Fibroblast of the conjunctiva (primary cell): Measurements from ENCODE around the gene CLSTN2.

Source experiments
- DNase-seq: peaks from one replicate; pipeline ENCODE4 v3.0.0-alpha.2; 2010; ENCODE audit warnings: low read depth

The CLSTN2 gene

DNA sequence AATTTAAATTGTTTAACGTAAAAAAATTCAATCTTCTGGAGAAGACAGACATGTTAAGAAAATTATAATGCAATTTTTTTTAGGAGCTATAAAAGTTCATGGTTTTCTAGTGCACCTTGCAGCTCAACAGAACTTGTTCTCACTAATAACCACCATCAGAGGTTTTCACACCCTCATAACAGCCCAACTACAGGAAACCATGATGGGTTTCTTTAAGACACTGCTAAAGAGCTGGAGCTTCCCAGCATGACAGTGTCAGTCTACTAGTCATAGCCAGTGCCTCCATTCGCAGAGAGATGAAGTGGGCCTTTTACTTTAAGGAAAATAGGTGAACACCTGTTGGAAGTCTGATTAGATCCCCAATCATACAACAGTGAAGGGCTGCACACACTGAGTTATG is 518.8 kb downstream of the CLSTN2 start:
- DNase-seq, result no peak

DNA sequence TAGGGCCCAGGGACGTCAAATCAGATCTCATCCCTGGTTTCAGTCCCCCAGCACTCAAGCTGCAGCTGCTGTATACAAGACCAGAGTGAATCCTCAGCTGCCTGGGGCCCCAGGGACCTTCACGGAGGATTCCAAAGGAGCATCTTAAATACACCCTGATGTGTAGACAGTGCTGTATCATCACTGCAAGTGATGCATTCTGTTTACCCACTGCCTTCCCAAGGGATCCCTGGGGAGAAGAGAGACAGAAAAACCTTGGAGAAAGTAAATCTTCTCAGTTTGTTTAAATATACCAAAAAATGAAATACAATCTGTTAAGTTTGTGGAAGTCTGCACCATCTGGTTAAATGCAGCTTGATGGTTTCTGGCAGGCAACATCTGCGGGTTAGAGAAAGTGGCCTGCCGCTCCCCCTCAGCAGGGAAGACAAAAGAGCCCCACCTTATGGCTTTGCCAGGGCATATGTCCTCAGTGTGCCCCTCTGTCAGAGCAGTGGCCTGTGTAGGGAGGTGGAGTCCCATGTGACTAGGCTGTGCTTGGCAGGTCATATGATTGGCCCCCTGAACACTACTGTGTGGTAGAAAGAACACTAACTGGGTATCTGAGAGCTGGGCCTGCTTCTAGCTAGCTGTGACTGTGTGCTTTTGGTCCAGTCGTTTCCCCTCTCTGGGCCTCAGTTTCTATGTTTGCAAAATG is 520.7 kb downstream of the CLSTN2 start:
- no peak for DNase-seq

DNA sequence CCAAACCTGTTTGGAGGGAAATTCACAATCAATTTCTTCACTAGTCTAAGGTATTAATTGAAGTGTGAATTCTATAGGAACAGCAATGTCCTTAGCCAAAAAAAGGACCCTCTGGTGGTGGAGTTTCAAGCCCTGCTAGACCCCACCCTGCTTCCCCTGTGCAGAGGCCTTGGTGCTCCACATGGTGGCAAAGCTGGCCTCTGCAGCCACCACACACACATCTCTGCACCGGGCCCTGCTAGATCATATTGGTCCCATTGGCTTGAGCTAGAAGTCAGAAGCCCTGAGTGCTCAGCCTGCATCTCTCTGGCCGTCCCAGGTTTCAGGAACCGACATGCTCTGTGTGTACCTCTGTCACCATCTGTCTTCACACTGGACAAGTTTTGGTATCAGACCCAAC is 522.0 kb downstream of the CLSTN2 start:
- no peak for DNase-seq

DNA sequence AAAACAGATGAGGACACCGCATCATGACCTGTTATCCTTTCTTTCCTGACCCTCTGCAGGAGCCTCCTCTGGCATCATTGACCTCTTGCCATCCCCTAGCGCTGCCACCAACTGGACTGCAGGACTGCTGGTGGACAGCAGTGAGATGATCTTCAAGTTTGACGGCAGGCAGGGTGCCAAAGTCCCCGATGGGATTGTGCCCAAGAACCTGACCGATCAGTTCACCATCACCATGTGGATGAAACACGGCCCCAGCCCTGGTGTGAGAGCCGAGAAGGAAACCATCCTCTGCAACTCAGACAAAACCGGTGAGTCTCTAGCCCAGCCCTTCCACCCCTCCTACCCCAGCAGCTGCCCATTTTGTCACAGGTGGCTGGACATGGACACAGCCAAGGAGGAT is 524.5 kb downstream of the CLSTN2 start:
- DNase-seq, result no peak

DNA sequence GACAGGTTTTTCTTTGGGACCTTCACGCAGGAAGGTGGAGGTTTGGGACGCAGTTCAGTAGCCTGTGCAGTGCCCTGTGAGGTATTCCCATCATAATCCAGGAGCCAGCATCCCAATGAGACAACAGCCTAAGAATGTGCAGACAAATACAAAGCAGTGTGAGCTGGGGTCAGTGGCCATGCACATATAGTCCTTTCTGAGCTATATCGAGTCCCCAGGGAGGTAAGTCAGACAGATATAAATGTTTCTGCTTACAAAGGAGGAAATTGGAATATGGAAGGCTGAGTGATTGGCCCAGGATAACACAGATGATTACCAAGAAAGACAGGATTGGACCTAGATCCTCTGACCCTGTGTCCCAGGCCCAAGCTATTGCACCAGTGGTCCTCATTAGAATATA is 526.3 kb downstream of the CLSTN2 start:
- DNase-seq, result no peak

DNA sequence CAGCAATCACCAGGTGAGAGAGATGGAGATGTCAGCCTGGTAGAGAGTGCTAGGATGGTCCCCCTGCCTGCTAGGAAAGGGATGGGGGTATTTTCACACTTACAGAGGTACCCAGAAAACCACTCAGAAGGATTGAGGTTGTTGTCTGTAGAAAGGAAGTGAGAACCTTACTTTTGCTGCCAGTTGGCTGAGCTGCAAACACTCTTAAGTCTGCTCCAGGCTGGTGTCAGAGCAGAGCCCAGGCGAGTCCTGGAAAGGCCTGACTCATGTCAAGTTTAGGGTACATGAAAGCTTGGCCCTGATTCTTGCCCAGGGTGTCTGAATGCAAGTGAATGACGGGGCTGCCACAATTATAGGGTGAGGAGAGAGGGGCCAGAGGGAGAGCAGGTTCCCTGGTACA is 528.4 kb downstream of the CLSTN2 start:
- no peak for DNase-seq

DNA sequence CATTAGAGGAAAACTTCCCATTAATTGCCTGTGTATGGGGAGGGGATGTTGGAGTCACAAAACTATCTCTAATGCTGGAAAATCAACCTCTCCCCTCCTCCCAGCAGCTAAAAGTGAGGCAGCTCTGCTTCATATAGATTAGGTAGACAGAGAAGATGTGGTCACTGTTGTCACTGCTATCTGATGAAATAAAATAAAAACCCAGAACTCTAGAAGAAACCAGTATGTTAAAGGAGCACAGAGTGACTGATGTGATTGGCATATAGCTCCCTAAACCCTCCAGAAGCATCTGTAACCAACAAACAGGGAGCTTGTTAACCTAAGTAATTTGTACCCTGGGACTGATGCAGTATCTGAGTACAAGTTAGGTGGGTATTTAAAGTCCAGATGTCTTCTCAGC is 531.0 kb downstream of the CLSTN2 start:
- DNase-seq, result no peak

DNA sequence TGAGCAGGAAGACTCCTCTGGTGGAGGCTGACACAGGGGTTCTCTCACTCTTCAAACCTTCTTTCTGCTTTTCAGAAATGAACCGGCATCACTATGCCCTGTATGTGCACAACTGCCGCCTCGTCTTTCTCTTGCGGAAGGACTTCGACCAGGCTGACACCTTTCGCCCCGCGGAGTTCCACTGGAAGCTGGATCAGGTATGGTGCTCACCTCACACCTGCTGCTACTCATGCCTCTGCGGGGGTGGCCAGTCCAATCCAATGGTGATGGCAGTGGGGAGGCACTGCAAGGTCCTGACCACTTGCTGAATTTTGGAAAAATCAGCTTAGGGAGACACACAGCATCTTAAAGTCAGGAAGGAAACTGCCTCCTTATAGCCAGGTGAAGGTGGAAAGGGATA is 531.5 kb downstream of the CLSTN2 start:
- DNase-seq, result no peak

DNA sequence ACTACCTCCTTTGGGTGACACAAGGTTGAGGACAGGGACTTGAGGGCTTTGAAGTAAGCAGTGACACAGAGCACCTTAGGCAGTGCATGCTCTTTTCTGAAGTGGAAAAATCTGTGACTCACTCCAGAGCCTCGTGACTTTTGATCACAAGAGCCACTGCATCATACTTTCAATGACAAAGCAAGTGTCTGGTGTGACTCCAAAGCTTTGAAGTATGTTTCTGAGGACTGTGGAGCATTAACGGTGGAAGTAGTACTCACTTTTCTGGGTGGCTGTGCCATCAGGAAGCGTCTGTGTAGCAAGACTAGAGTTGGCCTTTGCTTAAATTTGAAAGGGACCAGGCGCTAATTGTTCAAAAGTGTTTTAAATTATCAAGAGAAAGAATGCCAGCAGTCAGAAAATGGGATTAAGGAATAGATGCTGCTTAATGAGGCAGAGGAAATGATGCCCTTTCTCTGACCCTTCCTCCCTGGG is 532.2 kb downstream of the CLSTN2 start:
- no peak for DNase-seq

DNA sequence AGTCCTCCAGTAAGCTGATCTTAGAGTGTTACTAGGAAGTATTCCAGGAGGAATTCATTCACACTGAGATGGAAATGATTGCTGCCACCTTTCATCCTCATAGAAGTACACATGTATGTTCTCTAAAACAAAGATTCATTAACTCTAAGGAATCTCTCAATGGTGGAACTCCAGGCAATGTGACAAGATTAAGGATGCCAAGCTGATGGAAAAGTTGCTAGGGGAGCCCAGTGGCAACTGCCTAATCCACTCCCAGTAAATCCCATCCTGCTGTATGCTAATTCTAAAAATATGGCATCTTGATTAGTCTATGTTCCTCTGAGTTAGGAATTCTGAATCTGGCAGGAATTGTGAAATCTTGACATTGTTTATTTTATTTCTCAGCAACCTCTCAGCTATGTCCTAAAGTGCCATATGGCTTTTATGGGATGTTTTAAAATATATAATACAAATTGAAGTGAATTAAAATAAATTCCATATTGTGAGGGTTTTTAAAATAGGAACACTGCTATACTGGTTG is 532.9 kb downstream of the CLSTN2 start:
- no peak for DNase-seq

DNA sequence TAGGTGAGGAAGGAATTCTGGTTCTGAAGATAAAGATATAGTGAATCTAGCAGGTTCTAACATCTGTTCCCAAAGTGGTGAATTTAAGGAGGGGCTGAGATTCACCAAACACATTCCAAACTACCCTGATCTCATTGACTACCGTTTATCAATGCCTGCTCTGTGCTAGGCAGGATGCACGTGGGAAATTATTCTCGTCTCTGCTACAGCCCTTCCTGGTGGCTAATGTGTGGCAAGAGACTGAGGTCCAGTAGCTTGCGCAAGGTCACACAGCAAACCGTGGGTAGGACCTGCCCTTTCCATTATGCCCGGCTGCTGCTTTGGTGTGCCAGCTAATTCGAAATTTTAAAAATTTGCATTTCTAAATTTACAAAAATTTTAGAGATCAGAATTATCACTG is 533.4 kb downstream of the CLSTN2 start:
- no peak for DNase-seq

DNA sequence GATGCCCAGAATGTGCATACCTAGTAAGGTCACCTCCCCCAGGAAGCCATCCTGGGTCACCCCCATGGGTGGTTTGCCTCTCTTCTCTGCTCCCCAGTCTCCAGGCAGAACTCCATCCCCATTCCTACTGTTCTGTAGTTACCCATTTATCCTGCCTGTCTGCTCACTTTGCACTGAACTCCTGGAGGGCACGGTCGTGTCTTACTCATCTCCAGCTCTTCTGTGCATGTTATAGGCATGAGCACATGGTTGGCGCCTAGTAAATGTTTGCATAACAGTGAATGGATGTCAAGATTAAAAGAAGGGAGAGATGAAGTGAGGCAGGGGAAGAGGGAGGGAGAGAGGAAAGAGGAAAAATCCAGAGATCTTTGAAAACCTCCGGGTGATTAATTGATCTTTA is 534.5 kb downstream of the CLSTN2 start:
- no peak for DNase-seq

DNA sequence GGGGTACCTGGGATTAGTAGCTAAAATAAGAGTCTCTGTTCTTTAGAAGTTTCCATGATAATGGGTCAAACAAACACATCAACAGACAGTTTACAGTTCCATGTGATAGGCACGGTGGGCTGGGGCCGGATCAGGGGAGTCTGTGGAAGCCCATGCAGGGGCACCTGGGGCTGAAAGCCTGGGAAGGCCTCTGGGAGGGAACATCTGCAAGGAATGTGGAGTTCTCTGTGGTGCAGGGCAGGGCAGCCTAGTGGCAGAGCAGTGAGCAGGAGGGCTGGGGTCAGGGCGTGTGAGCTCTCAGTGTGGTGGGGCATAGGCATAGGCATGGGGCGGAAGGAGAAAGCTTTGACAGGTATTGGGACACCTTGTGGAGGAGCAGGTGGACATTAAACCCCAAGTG is 535.2 kb downstream of the CLSTN2 start:
- no peak for DNase-seq

DNA sequence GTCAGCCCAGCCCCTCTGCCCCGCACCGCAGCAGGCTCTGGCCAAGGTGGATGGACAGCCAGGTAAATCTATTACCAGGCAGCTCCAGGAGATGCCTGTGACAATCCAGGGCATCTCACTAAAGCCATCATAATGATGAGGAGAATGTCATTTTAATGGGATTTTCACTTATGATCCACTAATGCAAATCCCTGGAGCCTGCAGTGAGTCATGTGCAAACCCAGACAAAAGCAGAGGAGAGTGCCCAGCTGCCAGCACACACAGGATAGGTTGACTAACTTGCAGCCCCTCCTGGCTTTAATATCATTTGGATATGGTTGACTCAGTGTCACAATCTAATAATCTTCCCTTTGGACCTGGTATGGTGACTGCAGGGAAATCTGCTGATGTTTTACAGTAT is 536.0 kb downstream of the CLSTN2 start:
- no peak for DNase-seq

DNA sequence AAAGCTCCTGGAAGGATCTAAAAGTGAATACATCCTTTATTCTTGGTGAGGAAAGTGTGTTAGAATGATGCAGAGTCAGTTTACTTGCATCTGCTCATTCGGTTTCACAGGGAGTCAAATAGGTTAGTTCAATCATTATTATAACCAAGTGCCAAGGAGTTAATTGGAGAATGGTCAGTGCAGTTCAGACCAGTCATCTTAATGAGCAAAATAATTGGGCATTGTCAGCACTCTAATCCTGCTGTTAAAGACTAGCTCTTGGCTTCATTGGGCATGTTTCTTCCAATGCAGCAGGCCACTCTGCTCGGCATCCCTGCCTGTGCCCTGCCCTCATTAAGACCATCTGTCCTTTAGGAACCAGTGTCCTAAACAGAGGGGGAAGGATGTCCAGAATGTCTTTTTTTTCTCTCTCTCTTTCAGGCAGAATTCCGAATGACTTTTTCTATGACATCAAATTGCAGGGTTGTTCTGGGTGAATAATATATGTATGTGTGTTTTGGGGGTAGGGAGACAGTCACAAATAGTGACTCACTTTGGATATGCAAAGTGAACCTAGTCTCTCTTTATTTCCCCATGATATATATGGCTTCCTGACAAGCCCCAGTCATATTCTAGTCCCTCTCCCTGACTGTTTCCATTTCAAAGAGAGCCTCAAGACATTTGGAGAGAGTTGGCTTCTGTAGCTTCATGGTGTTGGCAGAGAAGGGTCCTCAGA is 537.5 kb downstream of the CLSTN2 start:
- no peak for DNase-seq

DNA sequence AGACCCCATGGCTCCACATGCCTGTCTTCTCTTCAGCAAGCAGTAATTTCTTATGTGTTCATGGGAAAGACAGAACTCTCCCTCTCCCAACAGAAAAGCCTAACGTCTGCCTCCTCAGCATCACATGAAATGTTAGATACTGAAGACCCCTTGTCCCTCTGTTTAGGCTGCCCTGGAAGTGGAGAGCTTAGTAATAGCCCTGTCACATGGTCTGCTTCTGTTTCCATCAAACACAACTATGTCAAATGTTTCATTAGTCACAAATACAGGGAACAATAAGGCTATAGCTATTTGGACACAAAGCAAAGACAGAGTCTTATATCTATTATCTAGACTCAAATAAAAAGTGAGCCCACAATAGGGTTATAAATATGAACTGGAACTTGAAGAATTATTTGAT is 552.6 kb downstream of the CLSTN2 start:
- DNase-seq, result no peak

DNA sequence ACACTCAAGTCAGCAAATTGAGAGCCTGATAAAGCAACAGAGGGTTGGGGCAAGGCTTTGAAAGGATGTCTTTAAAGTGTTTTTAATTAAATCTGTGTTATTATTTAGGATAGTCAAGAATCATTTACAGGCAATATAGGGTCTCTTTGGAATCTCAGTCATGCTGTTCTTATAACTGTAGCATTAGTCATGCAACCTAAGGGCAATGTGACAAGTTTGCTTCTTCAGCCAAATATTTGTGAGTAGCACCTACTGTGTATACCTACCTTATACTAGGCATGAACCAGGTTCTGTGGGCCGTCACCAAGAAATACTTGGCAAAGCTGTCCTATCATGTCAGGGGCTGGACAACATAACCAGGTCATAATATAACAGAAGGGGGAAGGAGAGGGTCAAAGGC is 558.3 kb downstream of the CLSTN2 start:
- no peak for DNase-seq

DNA sequence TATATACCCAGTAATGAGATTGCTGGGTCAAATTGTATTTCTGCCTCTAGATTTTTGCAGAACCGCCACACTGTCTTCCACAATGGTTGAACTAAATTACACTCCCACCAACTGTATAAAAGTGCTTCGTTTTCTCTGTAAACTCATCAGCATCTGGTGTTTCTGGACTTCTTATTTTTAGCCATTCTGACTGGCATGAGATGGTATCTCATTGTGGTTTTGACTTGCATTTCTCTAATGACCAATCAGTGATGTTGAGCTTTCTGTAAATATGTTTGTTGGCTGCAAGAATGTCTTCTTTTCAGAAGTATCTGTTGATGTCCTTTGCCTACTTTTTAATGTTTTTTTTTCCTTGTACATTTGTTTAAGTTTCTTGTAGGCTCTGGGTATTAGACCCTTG is 560.0 kb downstream of the CLSTN2 start:
- DNase-seq, result no peak

DNA sequence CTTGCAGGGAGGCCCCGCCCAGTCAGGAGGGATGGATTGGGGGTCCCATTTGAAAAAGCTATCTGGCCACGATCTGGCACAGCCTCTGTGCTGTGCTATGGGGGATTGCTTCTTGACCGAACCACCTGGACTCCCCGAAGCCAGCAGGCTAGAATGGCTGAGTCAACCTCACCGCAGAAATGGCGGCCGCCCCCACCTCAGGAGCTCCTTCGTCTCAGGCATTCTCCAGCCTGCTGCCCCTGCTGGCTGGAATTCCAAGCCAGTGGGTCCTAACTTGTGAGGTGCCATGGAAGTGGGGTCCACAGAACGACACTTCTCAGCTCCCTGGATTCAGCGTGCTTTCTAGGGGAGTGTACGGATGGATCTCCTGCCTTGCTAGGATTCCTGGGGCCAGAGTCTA is 562.3 kb downstream of the CLSTN2 start:
- DNase-seq, result no peak

DNA sequence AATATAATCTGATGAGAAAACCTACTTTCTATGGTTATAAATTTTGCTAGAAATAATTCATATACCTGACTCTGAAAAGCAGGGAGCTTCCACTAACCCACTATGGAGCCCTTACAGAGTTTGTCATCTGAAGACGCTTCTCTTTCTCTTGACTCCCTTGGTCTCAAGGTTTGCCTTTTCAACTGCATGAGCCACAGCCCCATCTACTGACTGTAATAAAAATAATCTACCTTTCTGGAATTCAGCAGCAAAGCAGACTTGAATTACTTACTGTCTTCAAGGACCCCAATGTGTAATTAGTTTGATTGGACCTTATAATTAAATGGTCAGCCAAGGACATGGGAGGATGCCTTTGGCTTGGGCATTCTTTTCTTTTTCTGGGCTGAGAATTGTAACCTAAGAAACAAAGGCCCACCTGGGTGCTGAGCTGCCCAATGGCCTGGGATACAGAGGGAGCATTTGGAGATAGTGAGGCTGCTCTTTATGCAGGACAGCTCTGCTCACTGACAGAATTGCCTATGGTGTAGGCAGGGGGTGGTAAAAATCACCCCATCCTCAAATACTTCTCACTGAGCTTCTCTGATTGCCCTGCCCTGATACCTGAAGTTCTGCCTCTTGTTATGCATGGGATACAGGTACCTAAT is 564.3 kb downstream of the CLSTN2 start:
- no peak for DNase-seq

DNA sequence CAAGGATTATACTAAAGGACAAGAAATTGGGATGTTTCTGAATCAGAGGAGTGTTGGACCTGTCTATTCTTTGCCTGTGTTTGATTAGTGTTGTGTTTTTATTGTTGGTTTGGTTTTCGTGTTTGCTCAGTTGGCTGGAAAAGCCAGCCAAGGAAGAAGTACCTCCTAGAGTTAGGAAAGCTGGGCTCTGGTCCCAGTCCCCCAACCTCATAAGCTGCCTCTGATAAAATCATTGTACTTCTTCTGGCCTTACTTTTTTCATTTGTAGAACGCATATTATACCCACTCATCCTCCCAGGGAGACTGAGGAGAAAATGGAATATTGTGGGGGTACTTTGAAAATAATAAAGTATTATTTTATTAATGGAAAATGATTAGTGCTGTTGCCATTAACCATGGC is 565.5 kb downstream of the CLSTN2 start:
- DNase-seq, result no peak

DNA sequence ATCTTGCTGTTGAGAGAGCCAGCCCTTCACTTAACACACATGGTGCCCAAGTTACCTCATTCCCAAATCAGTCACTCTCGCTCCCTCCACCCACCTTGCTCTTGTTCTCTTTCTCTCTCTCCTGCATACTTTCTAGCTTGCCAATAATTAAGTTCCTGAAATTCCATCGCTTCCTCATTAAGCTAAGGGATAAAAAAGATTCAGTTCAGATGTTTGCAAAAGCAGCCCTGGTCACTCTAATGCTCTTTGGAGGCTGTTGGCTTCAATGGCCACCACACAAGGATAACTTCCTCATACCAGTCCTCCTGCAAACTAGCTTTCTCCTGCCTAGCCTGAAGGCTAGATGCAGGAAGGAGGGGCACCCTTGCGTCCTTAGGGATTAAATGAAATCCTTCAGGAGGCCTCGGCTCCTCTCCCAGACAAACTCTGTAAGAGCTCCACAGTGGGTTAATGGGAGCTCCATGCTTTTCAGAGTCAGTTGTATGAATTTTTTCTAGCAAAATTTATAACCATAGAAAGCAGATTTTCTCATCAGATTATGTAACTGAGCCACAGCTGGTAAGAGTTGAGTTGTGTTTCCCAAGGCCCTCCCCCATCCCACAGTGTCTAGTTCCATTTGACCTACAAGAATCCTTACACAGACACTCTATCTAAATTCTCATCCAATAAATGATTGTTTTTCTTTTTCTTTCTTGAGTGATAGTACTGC is 566.2 kb downstream of the CLSTN2 start:
- DNase-seq, result no peak
